ENCODE measurements around the gene FBXO31.

Gene FBXO31

GRCh38 chr16:87369796-87370719, 13.5 kb downstream of the FBXO31 start:
- WGBS (ENCODE audit: insufficient coverage): 92% methylated on average over 12 of the region's 16 CpGs
- no peaks in the 10 kb centered on the region for H3K9me3 ChIP-seq (ENCODE audit: control extremely low read depth in 1 of 5, control insufficient read depth in 4 of 5, insufficient read depth in 2 of 5, low read depth in 1 of 5, low read length in 4 of 5)
- POLR2A ChIA-PET: no interaction called here
- no peak overlapping the region for H3K4me3 ChIP-seq (ENCODE audit: control insufficient read depth in 1 of 7, extremely low read depth in 1 of 7, insufficient read depth in 4 of 7, low read depth in 2 of 7, low read length in 6 of 7)
- H3K27me3 ChIP-seq (replicated peaks in 2 of 5; ENCODE audit: control insufficient read depth in 4 of 5, insufficient read depth in 5 of 5, low read length in 4 of 5): peaks cover 0 to 2% (median 0%) of the 10 kb centered on the region in 5 experiments
- no peak overlapping the region for H3K27ac ChIP-seq (ENCODE audit: insufficient read depth in 1 of 2, low read depth in 1 of 2, low read length in 2 of 2, poor library complexity in 1 of 2, severe bottlenecking in 2 of 2)
- DNase-seq: no peak
- H3K36me3 ChIP-seq (ENCODE audit: control insufficient read depth in 4 of 4, insufficient read depth in 4 of 4, low read length in 3 of 4): peaks cover 0 to 5% (median 2%) of the 10 kb centered on the region in 4 experiments
- CTCF ChIA-PET: interaction anchor here (1.0 to 2.1 kb wide), 3 partner anchors 13 to 24 kb away, joined by 4 to 6 read pairs (median 5); no protein-coding TSS in a partner anchor
- peaks cover 6 to 10% (median 7%) of the 10 kb centered on the region in 4 experiments for H3K4me1 ChIP-seq (ENCODE audit: control extremely low read depth in 1 of 4, control insufficient read depth in 4 of 4, insufficient read depth in 4 of 4, low read length in 3 of 4)

- no peak for DNase-seq
- 93% methylated on average over 13 of the region's 14 CpGs for WGBS (ENCODE audit: insufficient coverage)
- peaks cover 0 to 2% (median 0%) of the 10 kb centered on the region in 5 experiments for H3K27me3 ChIP-seq (replicated peaks in 2 of 5; ENCODE audit: control insufficient read depth in 4 of 5, insufficient read depth in 5 of 5, low read length in 4 of 5)
Measured at GRCh38 chr16:87369117-87369765, 14.3 kb downstream of the FBXO31 start.

GRCh38 chr16:87368029-87368770, 15.4 kb downstream of the FBXO31 start:
- Histone ChIP-seq H3K4me3 (ENCODE audit: control insufficient read depth in 1 of 7, extremely low read depth in 1 of 7, insufficient read depth in 4 of 7, low read depth in 2 of 7, low read length in 6 of 7) (no peak overlapping the region), H3K4me1 (ENCODE audit: control extremely low read depth in 1 of 4, control insufficient read depth in 4 of 4, insufficient read depth in 4 of 4, low read length in 3 of 4) (peaks cover 7 to 20% (median 13%) of the 10 kb centered on the region in 4 experiments), H3K27ac (ENCODE audit: insufficient read depth in 1 of 2, low read depth in 1 of 2, low read length in 2 of 2, poor library complexity in 1 of 2, severe bottlenecking in 2 of 2) (no peak overlapping the region), H3K27me3 (replicated peaks in 2 of 5; ENCODE audit: control insufficient read depth in 4 of 5, insufficient read depth in 5 of 5, low read length in 4 of 5) (peaks cover 0 to 2% (median 0%) of the 10 kb centered on the region in 5 experiments), H3K36me3 (ENCODE audit: control insufficient read depth in 4 of 4, insufficient read depth in 4 of 4, low read length in 3 of 4) (peaks cover 0 to 9% (median 2%) of the 10 kb centered on the region in 4 experiments), H3K9me3 (ENCODE audit: control extremely low read depth in 1 of 5, control insufficient read depth in 4 of 5, insufficient read depth in 2 of 5, low read depth in 1 of 5, low read length in 4 of 5) (no peaks in the 10 kb centered on the region)
- POLR2A ChIA-PET: interaction anchor here (0.7 kb wide), 1 partner anchor 20 kb away, joined by 4 read pairs; no protein-coding TSS in a partner anchor
- WGBS (ENCODE audit: insufficient coverage): 100% methylated on average over 1 of the region's 5 CpGs
- DNase-seq: peak in 2 of 3 donors; percentile 26 to 73
- CTCF ChIA-PET: interaction anchor here (0.7 to 1.7 kb wide), 3 partner anchors 25 to 993 kb away, joined by 3 to 4 read pairs (median 3); no protein-coding TSS in a partner anchor

More at GRCh38 chr16:87369117-87369765, 14.3 kb downstream of the FBXO31 start:
- CTCF ChIA-PET: interaction anchor here (1.0 to 2.1 kb wide), 4 partner anchors 12 to 25 kb away, joined by 3 to 6 read pairs (median 4); no protein-coding TSS in a partner anchor
- POLR2A ChIA-PET: interaction anchor here (0.7 kb wide), 2 partner anchors 17 to 19 kb away, joined by 3 to 4 read pairs; no protein-coding TSS in a partner anchor
- no peak overlapping the region for H3K4me3 ChIP-seq (ENCODE audit: control insufficient read depth in 1 of 7, extremely low read depth in 1 of 7, insufficient read depth in 4 of 7, low read depth in 2 of 7, low read length in 6 of 7)
- no peak overlapping the region for H3K27ac ChIP-seq (ENCODE audit: insufficient read depth in 1 of 2, low read depth in 1 of 2, low read length in 2 of 2, poor library complexity in 1 of 2, severe bottlenecking in 2 of 2)
- peaks cover 7 to 14% (median 12%) of the 10 kb centered on the region in 4 experiments for H3K4me1 ChIP-seq (ENCODE audit: control extremely low read depth in 1 of 4, control insufficient read depth in 4 of 4, insufficient read depth in 4 of 4, low read length in 3 of 4)
- H3K36me3 ChIP-seq (ENCODE audit: control insufficient read depth in 4 of 4, insufficient read depth in 4 of 4, low read length in 3 of 4): peaks cover 0 to 6% (median 2%) of the 10 kb centered on the region in 4 experiments
- no peaks in the 10 kb centered on the region for H3K9me3 ChIP-seq (ENCODE audit: control extremely low read depth in 1 of 5, control insufficient read depth in 4 of 5, insufficient read depth in 2 of 5, low read depth in 1 of 5, low read length in 4 of 5)

GRCh38 chr16:87367529-87367928, 16.0 kb downstream of the FBXO31 start:
- H3K27ac ChIP-seq (ENCODE audit: insufficient read depth in 1 of 2, low read depth in 1 of 2, low read length in 2 of 2, poor library complexity in 1 of 2, severe bottlenecking in 2 of 2): no peak overlapping the region
- DNase-seq: no peak
- H3K9me3 ChIP-seq (ENCODE audit: control extremely low read depth in 1 of 5, control insufficient read depth in 4 of 5, insufficient read depth in 2 of 5, low read depth in 1 of 5, low read length in 4 of 5): no peaks in the 10 kb centered on the region
- H3K4me1 ChIP-seq (ENCODE audit: control extremely low read depth in 1 of 4, control insufficient read depth in 4 of 4, insufficient read depth in 4 of 4, low read length in 3 of 4): peaks cover 7 to 20% (median 13%) of the 10 kb centered on the region in 4 experiments
- H3K4me3 ChIP-seq (ENCODE audit: control insufficient read depth in 1 of 7, extremely low read depth in 1 of 7, insufficient read depth in 4 of 7, low read depth in 2 of 7, low read length in 6 of 7): no peak overlapping the region
- peaks cover 0 to 11% (median 2%) of the 10 kb centered on the region in 4 experiments for H3K36me3 ChIP-seq (ENCODE audit: control insufficient read depth in 4 of 4, insufficient read depth in 4 of 4, low read length in 3 of 4)
- peaks cover 0 to 2% (median 0%) of the 10 kb centered on the region in 5 experiments for H3K27me3 ChIP-seq (replicated peaks in 2 of 5; ENCODE audit: control insufficient read depth in 4 of 5, insufficient read depth in 5 of 5, low read length in 4 of 5)
- POLR2A ChIA-PET: no interaction called here
- 98% methylated on average over 9 of the region's 9 CpGs for WGBS (ENCODE audit: insufficient coverage)
- CTCF ChIA-PET: no interaction called here

GRCh38 chr16:87366930-87367329, 16.6 kb downstream of the FBXO31 start:
- no peak for DNase-seq
- H3K4me3 ChIP-seq (ENCODE audit: control insufficient read depth in 1 of 7, extremely low read depth in 1 of 7, insufficient read depth in 4 of 7, low read depth in 2 of 7, low read length in 6 of 7): no peak overlapping the region
- no peak overlapping the region for H3K27ac ChIP-seq (ENCODE audit: insufficient read depth in 1 of 2, low read depth in 1 of 2, low read length in 2 of 2, poor library complexity in 1 of 2, severe bottlenecking in 2 of 2)
- H3K9me3 ChIP-seq (ENCODE audit: control extremely low read depth in 1 of 5, control insufficient read depth in 4 of 5, insufficient read depth in 2 of 5, low read depth in 1 of 5, low read length in 4 of 5): no peaks in the 10 kb centered on the region
- ChIA-PET POLR2A (no interaction called here), CTCF (no interaction called here)
- H3K36me3 ChIP-seq (ENCODE audit: control insufficient read depth in 4 of 4, insufficient read depth in 4 of 4, low read length in 3 of 4): peaks cover 0 to 12% (median 2%) of the 10 kb centered on the region in 4 experiments
- H3K4me1 ChIP-seq (ENCODE audit: control extremely low read depth in 1 of 4, control insufficient read depth in 4 of 4, insufficient read depth in 4 of 4, low read length in 3 of 4): peaks cover 7 to 20% (median 13%) of the 10 kb centered on the region in 4 experiments
- peaks cover 0 to 2% (median 0%) of the 10 kb centered on the region in 5 experiments for H3K27me3 ChIP-seq (replicated peaks in 2 of 5; ENCODE audit: control insufficient read depth in 4 of 5, insufficient read depth in 5 of 5, low read length in 4 of 5)
- no CpG with 5 or more reads among the region's 1 CpG for WGBS (ENCODE audit: insufficient coverage)

- ChIA-PET POLR2A (no interaction called here), CTCF (no interaction called here)
- DNase-seq: no peak
- Histone ChIP-seq H3K4me1 (ENCODE audit: control extremely low read depth in 1 of 4, control insufficient read depth in 4 of 4, insufficient read depth in 4 of 4, low read length in 3 of 4) (peaks cover 7 to 20% (median 13%) of the 10 kb centered on the region in 4 experiments), H3K36me3 (ENCODE audit: control insufficient read depth in 4 of 4, insufficient read depth in 4 of 4, low read length in 3 of 4) (peaks cover 0 to 18% (median 8%) of the 10 kb centered on the region in 4 experiments), H3K27ac (ENCODE audit: insufficient read depth in 1 of 2, low read depth in 1 of 2, low read length in 2 of 2, poor library complexity in 1 of 2, severe bottlenecking in 2 of 2) (no peak overlapping the region), H3K27me3 (replicated peaks in 2 of 5; ENCODE audit: control insufficient read depth in 4 of 5, insufficient read depth in 5 of 5, low read length in 4 of 5) (peaks cover 0 to 2% (median 0%) of the 10 kb centered on the region in 5 experiments), H3K4me3 (ENCODE audit: control insufficient read depth in 1 of 7, extremely low read depth in 1 of 7, insufficient read depth in 4 of 7, low read depth in 2 of 7, low read length in 6 of 7) (no peak overlapping the region), H3K9me3 (ENCODE audit: control extremely low read depth in 1 of 5, control insufficient read depth in 4 of 5, insufficient read depth in 2 of 5, low read depth in 1 of 5, low read length in 4 of 5) (no peaks in the 10 kb centered on the region)
- 100% methylated on average over 3 of the region's 4 CpGs for WGBS (ENCODE audit: insufficient coverage)
Measured at GRCh38 chr16:87366288-87366687, 17.3 kb downstream of the FBXO31 start.

Data from common myeloid progenitor, CD34-positive (primary cell).